ENCODE measurements around the gene TENT5C.

TENT5C gene

DNA sequence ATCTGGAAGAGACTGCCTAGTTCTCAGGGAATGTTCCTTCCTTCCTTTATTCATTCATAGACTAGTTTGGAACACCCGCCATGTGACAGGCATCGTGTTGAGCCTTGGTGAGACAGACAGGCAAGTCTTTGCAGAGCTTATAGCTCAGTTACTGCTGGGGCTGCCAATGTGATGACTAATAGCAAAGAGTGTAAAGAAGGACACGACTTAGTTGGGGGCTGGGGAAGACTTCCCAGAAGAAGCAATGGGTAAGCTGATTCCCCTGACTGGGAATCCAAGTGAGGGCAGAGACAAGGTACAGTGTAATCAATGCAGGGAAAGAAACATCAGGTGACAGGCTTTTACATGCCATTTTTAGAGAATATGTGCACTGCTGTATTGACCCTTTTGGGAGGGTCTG, 51.2 kb downstream of the TENT5C start:
- no peak for DNase-seq (ENCODE audit: extremely low spot score)
- TF ChIP-seq, protein P1, sequence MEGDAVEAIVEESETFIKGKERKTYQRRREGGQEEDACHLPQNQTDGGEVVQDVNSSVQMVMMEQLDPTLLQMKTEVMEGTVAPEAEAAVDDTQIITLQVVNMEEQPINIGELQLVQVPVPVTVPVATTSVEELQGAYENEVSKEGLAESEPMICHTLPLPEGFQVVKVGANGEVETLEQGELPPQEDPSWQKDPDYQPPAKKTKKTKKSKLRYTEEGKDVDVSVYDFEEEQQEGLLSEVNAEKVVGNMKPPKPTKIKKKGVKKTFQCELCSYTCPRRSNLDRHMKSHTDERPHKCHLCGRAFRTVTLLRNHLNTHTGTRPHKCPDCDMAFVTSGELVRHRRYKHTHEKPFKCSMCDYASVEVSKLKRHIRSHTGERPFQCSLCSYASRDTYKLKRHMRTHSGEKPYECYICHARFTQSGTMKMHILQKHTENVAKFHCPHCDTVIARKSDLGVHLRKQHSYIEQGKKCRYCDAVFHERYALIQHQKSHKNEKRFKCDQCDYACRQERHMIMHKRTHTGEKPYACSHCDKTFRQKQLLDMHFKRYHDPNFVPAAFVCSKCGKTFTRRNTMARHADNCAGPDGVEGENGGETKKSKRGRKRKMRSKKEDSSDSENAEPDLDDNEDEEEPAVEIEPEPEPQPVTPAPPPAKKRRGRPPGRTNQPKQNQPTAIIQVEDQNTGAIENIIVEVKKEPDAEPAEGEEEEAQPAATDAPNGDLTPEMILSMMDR (IDR thresholded peaks at IDR 0.05; ENCODE audit: control extremely low read depth, extremely low read depth, low read depth, missing control alignments): no peak
- ChIA-PET CTCF (interaction anchor here (0.9 to 5.5 kb wide), 4 partner anchors 19 to 123 kb away, joined by 3 to 31 read pairs (median 6); no protein-coding TSS in a partner anchor), POLR2A (no interaction called here)

DNA sequence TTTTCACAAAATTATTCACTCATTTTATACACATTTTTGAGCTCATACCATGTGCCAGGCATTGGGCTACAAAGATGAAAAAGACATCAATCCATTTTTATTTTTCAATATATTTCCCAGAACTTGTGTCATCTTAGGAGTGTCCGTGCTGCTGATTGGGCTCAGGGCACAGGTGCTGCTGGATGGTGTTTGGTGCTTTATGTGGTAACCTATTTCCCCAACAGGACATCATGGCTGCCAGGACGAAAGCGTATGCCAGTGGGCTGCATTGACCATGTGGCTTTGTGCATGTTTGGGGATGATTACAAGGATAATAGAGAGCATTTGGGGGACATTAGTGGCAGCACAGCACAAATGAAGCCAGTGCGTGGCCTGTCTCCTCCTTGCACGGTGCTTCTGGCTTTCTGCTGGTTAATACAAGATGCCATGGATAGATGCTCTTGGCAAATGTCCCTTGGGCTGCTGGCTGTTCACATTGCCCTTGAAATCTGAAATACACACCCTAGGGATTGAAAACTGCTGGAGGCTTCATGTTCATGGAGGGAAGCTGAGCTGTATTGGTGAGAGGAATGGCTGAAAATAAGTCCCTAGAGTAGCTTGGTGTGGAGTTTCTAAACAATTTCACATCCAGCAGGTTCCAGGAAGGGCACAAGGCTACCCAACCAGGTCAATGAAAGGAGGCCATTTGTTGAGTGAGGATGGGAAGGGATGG, 52.3 kb downstream of the TENT5C start:
- ChIA-PET POLR2A (no interaction called here), CTCF (interaction anchor here (0.9 to 5.5 kb wide), 3 partner anchors 18 to 124 kb away, joined by 3 to 31 read pairs (median 8); no protein-coding TSS in a partner anchor)
- TF ChIP-seq, protein P1 (IDR thresholded peaks at IDR 0.05; ENCODE audit: control extremely low read depth, extremely low read depth, low read depth, missing control alignments): no peak
- DNase-seq (ENCODE audit: extremely low spot score): no peak

DNA sequence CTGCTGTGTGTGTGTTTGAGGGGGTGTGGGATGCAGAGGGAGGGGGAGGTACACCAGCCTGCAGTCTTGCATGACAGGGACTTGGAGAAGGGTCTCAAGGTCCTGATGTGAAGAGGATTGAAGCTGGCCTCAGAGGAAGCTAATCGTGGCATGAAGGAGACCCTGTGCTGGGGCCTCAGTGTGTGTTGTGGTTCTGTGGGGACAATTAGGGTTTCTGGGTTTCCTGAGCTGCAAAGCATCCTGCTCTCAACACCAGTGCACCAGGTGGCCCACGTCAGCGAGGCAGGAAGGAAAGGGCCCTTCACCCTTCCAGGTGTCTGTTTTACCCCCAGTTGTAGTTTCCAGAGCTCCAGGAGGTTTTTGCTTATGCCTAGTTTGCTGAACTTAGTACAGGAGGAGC, 52.8 kb downstream of the TENT5C start:
- TF ChIP-seq, protein P1 (IDR thresholded peaks at IDR 0.05; ENCODE audit: control extremely low read depth, extremely low read depth, low read depth, missing control alignments): no peak
- DNase-seq (ENCODE audit: extremely low spot score): no peak
- POLR2A ChIA-PET: no interaction called here
- CTCF ChIA-PET: interaction anchor here (1.7 to 5.5 kb wide), 3 partner anchors 14 to 125 kb away, joined by 5 to 31 read pairs (median 8); no protein-coding TSS in a partner anchor

- TF ChIP-seq, protein P1 (IDR thresholded peaks at IDR 0.05; ENCODE audit: control extremely low read depth, extremely low read depth, low read depth, missing control alignments): no peak
- no peak for DNase-seq (ENCODE audit: extremely low spot score)
- POLR2A ChIA-PET: no interaction called here
- CTCF ChIA-PET: interaction anchor here (1.3 to 5.5 kb wide), 5 partner anchors 13 to 236 kb away, joined by 3 to 31 read pairs (median 5); no protein-coding TSS in a partner anchor
Measured at GRCh38 chr1:117659550-117660270, 53.9 kb downstream of the TENT5C start.

- TF ChIP-seq, protein P1 (IDR thresholded peaks at IDR 0.05; ENCODE audit: control extremely low read depth, extremely low read depth, low read depth, missing control alignments): no peak
- ChIA-PET CTCF (interaction anchor here (1.3 to 1.7 kb wide), 5 partner anchors 12 to 236 kb away, joined by 3 to 5 read pairs (median 5); no protein-coding TSS in a partner anchor), POLR2A (no interaction called here)
- no peak for DNase-seq (ENCODE audit: extremely low spot score)
Measured at GRCh38 chr1:117660271-117660965, 54.6 kb downstream of the TENT5C start.

GRCh38 chr1:117661027-117661426, 55.2 kb downstream of the TENT5C start:
- TF ChIP-seq, protein P1 (IDR thresholded peaks at IDR 0.05; ENCODE audit: control extremely low read depth, extremely low read depth, low read depth, missing control alignments): no peak
- CTCF ChIA-PET: interaction anchor here (1.3 to 1.9 kb wide), 6 partner anchors 8 to 235 kb away, joined by 3 to 6 read pairs (median 4); no protein-coding TSS in a partner anchor
- POLR2A ChIA-PET: no interaction called here
- DNase-seq (ENCODE audit: extremely low spot score): no peak

All from GM10248 (cell line).